Naive thymus-derived CD8-positive, alpha-beta T cell (primary cell): ENCODE measurements around the gene PAN3. TPM values are rescaled to one million over a fixed set of nuclear protein-coding genes. Genes with fewer than 3 reads are reported as not detected.
"Not testable (repeated sequence)": the region's sequence is repeated elsewhere in the genome, so short reads cannot be mapped to it uniquely, and the experiment has no call there.

Experiments
- ATAC-seq, 2 donors: fragments of 150-1000 bp; cut with Tn5 transposase in 1 of 2; sonication (Bioruptor Pico), chemical (Tn5 transposase) in 1 of 2; 1 replicate in 1 of 2; 2 replicates in 1 of 2; pipeline ENCODE4 v1.10.0; 2021; ENCODE audit warnings: mild to moderate bottlenecking in 2 of 2, moderate library complexity in 2 of 2
- POLR2A ChIA-PET: fragments of 350-600 bp; sonication (Branson Sonifier 250); formaldehyde crosslinking; loops from one replicate; lab custom pipeline; 2021; ENCODE audit warnings: antibody characterized with exemption; lab: Charles Lee
- DNase-seq, 10 donors: peaks; one replicate each; pipeline versions ENCODE4 v3.0.0 to v3.0.0-alpha.2; 2020 to 2022
- H3K27ac Mint-ChIP-seq, 10 donors: one replicate each; pipeline ENCODE4 v1.8.0; 2020 to 2022; ENCODE audit warnings: mild to moderate bottlenecking in 10 of 10, mixed read lengths in 10 of 10, moderate library complexity in 4 of 10, inconsistent platforms in 1 of 10
- H3K27me3 Mint-ChIP-seq, 5 donors: one replicate each; pipeline ENCODE4 v1.8.0; 2021 to 2022; ENCODE audit warnings: mixed read lengths in 5 of 5
- H3K36me3 Mint-ChIP-seq, 3 donors: one replicate each; pipeline ENCODE4 v1.8.0; 2020 to 2022; ENCODE audit warnings: mixed read lengths in 3 of 3, mild to moderate bottlenecking in 2 of 3, inconsistent platforms in 1 of 3
- H3K4me1 Mint-ChIP-seq, 4 donors: one replicate each; pipeline ENCODE4 v1.8.0; 2021 to 2022; ENCODE audit warnings: mixed read lengths in 4 of 4
- H3K4me3 Mint-ChIP-seq, 10 donors: one replicate each; pipeline ENCODE4 v1.8.0; 2020 to 2022; ENCODE audit warnings: mild to moderate bottlenecking in 10 of 10, mixed read lengths in 10 of 10, moderate library complexity in 6 of 10, inconsistent platforms in 1 of 10
- H3K9me3 Mint-ChIP-seq, 9 donors: one replicate each; pipeline ENCODE4 v1.8.0; 2020 to 2022; ENCODE audit warnings: mixed read lengths in 9 of 9, mild to moderate bottlenecking in 3 of 9, inconsistent platforms in 1 of 9, moderate library complexity in 1 of 9
- polyA plus RNA-seq, 3 donors: library from polyadenylated mRNA; unstranded; fragments of 300-500 nt; fragmentation: Illumina TruSeq; gene quantifications; one replicate each; pipeline ENCODE4 v1.2.3, GENCODE V29; 2021
- total RNA-seq, 8 experiments: library from RNA in 2 of 8; stranded (reverse) in 2 of 8; gene quantifications; one replicate each; pipeline ENCODE4 v1.2.3 and lab custom pipeline; 2021 to 2026

Gene PAN3
- total and polyA plus RNA-seq, 5 experiments from 2014 or later, result 2.8 to 76.1 (median 4.8) TPM

GRCh38 chr13:28140433-28141125 lies 2.2 kb downstream of the PAN3 start:
- POLR2A ChIA-PET, result interaction anchor here (0.6 to 1.2 kb wide), 6 partner anchors 8 to 1050 kb away, joined by 3 to 6 read pairs (median 4); no protein-coding TSS in a partner anchor
- Mint-ChIP-seq H3K4me1 (peaks cover 37 to 75% (median 57%) of the 10 kb centered on the region in 4 donors), H3K4me3 (peak overlapping the region; percentile 86 to 97 (median 93)), H3K27ac (peak overlapping the region; percentile 83 to 99 (median 95)), H3K27me3 (peaks cover 0 to 1% (median 0%) of the 10 kb centered on the region in 5 donors), H3K36me3 (peaks cover 0 to 11% (median 3%) of the 10 kb centered on the region in 3 donors), H3K9me3 (no peaks in the 10 kb centered on the region)
- DNase-seq (no peak), ATAC-seq (no peak)

GRCh38 chr13:28141542-28141941 lies 3.2 kb downstream of the PAN3 start:
- ATAC-seq, H3K27me3 Mint-ChIP-seq, H3K9me3 Mint-ChIP-seq: not testable (repeated sequence)
- Mint-ChIP-seq H3K4me3 (peak overlapping the region; percentile 69 to 96 (median 84)), H3K27ac (peak overlapping the region; percentile 5 to 89 (median 44)), H3K4me1 (peaks cover 36 to 76% (median 59%) of the 10 kb centered on the region in 4 donors), H3K36me3 (peaks cover 0 to 15% (median 3%) of the 10 kb centered on the region in 3 donors)
- peak in 1 of 10 donors; percentile 13 for DNase-seq
- POLR2A ChIA-PET, result interaction anchor here (0.6 to 0.7 kb wide), 2 partner anchors 9 to 1051 kb away, joined by 3 read pairs; no protein-coding TSS in a partner anchor

- Mint-ChIP-seq H3K27me3 (no peaks in the 10 kb centered on the region), H3K4me1 (peaks cover 27 to 91% (median 67%) of the 10 kb centered on the region in 4 donors), H3K36me3 (peaks cover 0 to 29% (median 3%) of the 10 kb centered on the region in 3 donors), H3K4me3 (peak overlapping the region in 2 of 10 donors; percentile 18 to 24), H3K9me3 (no peaks in the 10 kb centered on the region), H3K27ac (no peak overlapping the region)
- no peak for DNase-seq
- POLR2A ChIA-PET, result no interaction called here
- ATAC-seq, result no peak
Measured at GRCh38 chr13:28145049-28145448, 6.7 kb downstream of the PAN3 start.

GRCh38 chr13:28147495-28147894 lies 9.2 kb downstream of the PAN3 start:
- Mint-ChIP-seq H3K36me3 (peaks cover 0 to 29% (median 3%) of the 10 kb centered on the region in 3 donors), H3K27ac (peak overlapping the region in 3 of 10 donors; percentile 11 to 34 (median 33)), H3K4me3 (peak overlapping the region in 3 of 10 donors; percentile 26 to 45 (median 40)), H3K9me3 (no peaks in the 10 kb centered on the region), H3K4me1 (peaks cover 24 to 84% (median 64%) of the 10 kb centered on the region in 4 donors), H3K27me3 (no peaks in the 10 kb centered on the region)
- ATAC-seq, result no peak
- DNase-seq, result no peak
- POLR2A ChIA-PET, result interaction anchor here (0.9 kb wide), 1 partner anchor 10 kb away, joined by 6 read pairs; the partner anchor contains the start of gene PAN3

GRCh38 chr13:28159057-28159456 lies 20.7 kb downstream of the PAN3 start:
- POLR2A ChIA-PET, result no interaction called here
- Mint-ChIP-seq H3K4me1 (peaks cover 15 to 66% (median 56%) of the 10 kb centered on the region in 4 donors), H3K36me3 (peaks cover 10 to 26% (median 21%) of the 10 kb centered on the region in 3 donors), H3K9me3 (peaks cover 0 to 20% (median 9%) of the 10 kb centered on the region in 9 donors), H3K4me3 (no peak overlapping the region), H3K27ac (peak overlapping the region in 1 of 10 donors; percentile 64), H3K27me3 (no peaks in the 10 kb centered on the region)
- no peak for DNase-seq
- ATAC-seq, result no peak

GRCh38 chr13:28161370-28161769 lies 23.0 kb downstream of the PAN3 start:
- H3K4me3 Mint-ChIP-seq, result peak overlapping the region in 6 of 10 donors; percentile 0 to 57 (median 33)
- H3K36me3 Mint-ChIP-seq, result peaks cover 14 to 29% (median 19%) of the 10 kb centered on the region in 3 donors
- POLR2A ChIA-PET, result no interaction called here
- H3K9me3 Mint-ChIP-seq, result peaks cover 0 to 14% (median 9%) of the 10 kb centered on the region in 9 donors
- H3K27ac Mint-ChIP-seq, result peak overlapping the region in 5 of 10 donors; percentile 3 to 51 (median 5)
- H3K27me3 Mint-ChIP-seq, result no peaks in the 10 kb centered on the region
- H3K4me1 Mint-ChIP-seq, result peaks cover 20 to 78% (median 68%) of the 10 kb centered on the region in 4 donors
- ATAC-seq (no peak), DNase-seq (no peak)

GRCh38 chr13:28163587-28163986 lies 25.2 kb downstream of the PAN3 start:
- ATAC-seq, result no peak
- Mint-ChIP-seq H3K4me1 (peaks cover 17 to 80% (median 69%) of the 10 kb centered on the region in 4 donors), H3K4me3 (peak overlapping the region in 1 of 10 donors; percentile 18), H3K27ac (peak overlapping the region in 1 of 10 donors; percentile 49), H3K9me3 (peaks cover 0 to 3% (median 0%) of the 10 kb centered on the region in 9 donors), H3K36me3 (peaks cover 5 to 13% (median 10%) of the 10 kb centered on the region in 3 donors), H3K27me3 (no peaks in the 10 kb centered on the region)
- DNase-seq, result no peak
- POLR2A ChIA-PET, result no interaction called here

GRCh38 chr13:28166257-28166656 lies 27.9 kb downstream of the PAN3 start:
- Mint-ChIP-seq H3K4me3 (peak overlapping the region in 2 of 10 donors; percentile 20 to 23), H3K27ac (no peak overlapping the region), H3K36me3 (peaks cover 5 to 13% (median 11%) of the 10 kb centered on the region in 3 donors), H3K4me1 (peaks cover 14 to 72% (median 59%) of the 10 kb centered on the region in 4 donors), H3K27me3 (no peaks in the 10 kb centered on the region), H3K9me3 (peaks cover 0 to 2% (median 0%) of the 10 kb centered on the region in 9 donors)
- DNase-seq, result no peak
- peak in 1 of 2 donors; percentile 12 for ATAC-seq
- POLR2A ChIA-PET, result no interaction called here

GRCh38 chr13:28171266-28171665 lies 32.9 kb downstream of the PAN3 start:
- ATAC-seq, result no peak
- Mint-ChIP-seq H3K4me1 (peaks cover 19 to 61% (median 48%) of the 10 kb centered on the region in 4 donors), H3K27ac (peak overlapping the region in 1 of 10 donors; percentile 12)

GRCh38 chr13:28172947-28173346 lies 34.6 kb downstream of the PAN3 start:
- DNase-seq (no peak), ATAC-seq (no peak)
- H3K4me1 Mint-ChIP-seq, result peaks cover 17 to 49% (median 42%) of the 10 kb centered on the region in 4 donors
- no peaks in the 10 kb centered on the region for H3K27me3 Mint-ChIP-seq
- POLR2A ChIA-PET, result no interaction called here
- no peaks in the 10 kb centered on the region for H3K9me3 Mint-ChIP-seq
- H3K27ac Mint-ChIP-seq, result peak overlapping the region in 4 of 10 donors; percentile 17 to 61 (median 48)
- peak overlapping the region in 1 of 10 donors; percentile 7 for H3K4me3 Mint-ChIP-seq
- H3K36me3 Mint-ChIP-seq, result peaks cover 0 to 57% (median 21%) of the 10 kb centered on the region in 3 donors

More at GRCh38 chr13:28171266-28171665, 32.9 kb downstream of the PAN3 start:
- Mint-ChIP-seq H3K9me3 (no peaks in the 10 kb centered on the region), H3K27me3 (no peaks in the 10 kb centered on the region), H3K36me3 (peaks cover 0 to 49% (median 15%) of the 10 kb centered on the region in 3 donors), H3K4me3 (peak overlapping the region in 1 of 10 donors; percentile 41)
- no peak for DNase-seq
- POLR2A ChIA-PET, result no interaction called here

- Mint-ChIP-seq H3K9me3 (no peaks in the 10 kb centered on the region), H3K27ac (no peak overlapping the region), H3K36me3 (peaks cover 0 to 62% (median 24%) of the 10 kb centered on the region in 3 donors), H3K4me3 (no peak overlapping the region), H3K27me3 (no peaks in the 10 kb centered on the region), H3K4me1 (peaks cover 16 to 43% (median 37%) of the 10 kb centered on the region in 4 donors)
- DNase-seq (no peak), ATAC-seq (no peak)
- POLR2A ChIA-PET, result no interaction called here
Measured at GRCh38 chr13:28173793-28174192, 35.4 kb downstream of the PAN3 start.

GRCh38 chr13:28177327-28177726 lies 39.0 kb downstream of the PAN3 start:
- H3K4me1 Mint-ChIP-seq, result peaks cover 13 to 51% (median 39%) of the 10 kb centered on the region in 4 donors
- no peaks in the 10 kb centered on the region for H3K9me3 Mint-ChIP-seq

More at GRCh38 chr13:28177327-28177726, 39.0 kb downstream of the PAN3 start:
- DNase-seq, result no peak
- Mint-ChIP-seq H3K27me3 (no peaks in the 10 kb centered on the region), H3K4me3 (no peak overlapping the region), H3K36me3 (peaks cover 0 to 63% (median 21%) of the 10 kb centered on the region in 3 donors), H3K27ac (peak overlapping the region in 1 of 10 donors; percentile 34)
- POLR2A ChIA-PET, result no interaction called here
- ATAC-seq, result no peak
